Hepatocyte (in vitro differentiated cells): ENCODE results near the gene SLC9A2. TPM values are rescaled to one million over a fixed set of nuclear protein-coding genes. Genes with fewer than 3 reads are reported as not detected.

ENCODE experiments used
- DNase-seq: peaks from one replicate; pipeline ENCODE4 v3.0.0-alpha.2; 2016; ENCODE audit warnings: low spot score
- H2AFZ ChIP-seq: fragments of 200-600 bp; sonication (generic); 2 replicates; pipeline ENCODE4 v1.6.0; 2016; ENCODE audit warnings: antibody characterized with exemption, mild to moderate bottlenecking
- H3K27ac ChIP-seq: fragments of 200-600 bp; sonication (generic); 2 replicates; pipeline ENCODE4 v1.5.1; 2016; ENCODE audit warnings: mild to moderate bottlenecking
- H3K27me3 ChIP-seq: fragments of 200-600 bp; sonication (generic); 2 replicates; pipeline ENCODE4 v1.6.1; 2016
- H3K36me3 ChIP-seq: fragments of 200-600 bp; sonication (generic); replicated peaks from 2 replicates; pipeline ENCODE4 v1.5.1; 2016; ENCODE audit warnings: low read depth; ENCODE audit not compliant: insufficient read depth
- H3K4me1 ChIP-seq: fragments of 200-600 bp; sonication (generic); 2 replicates; pipeline ENCODE4 v1.5.1; 2016; ENCODE audit warnings: mild to moderate bottlenecking, moderate library complexity; ENCODE audit not compliant: insufficient read depth
- H3K4me2 ChIP-seq: fragments of 200-600 bp; sonication (generic); 2 replicates; pipeline ENCODE4 v1.6.0; 2016
- H3K4me3 ChIP-seq: fragments of 200-600 bp; sonication (generic); 2 replicates; pipeline ENCODE4 v1.5.1; 2016; ENCODE audit warnings: mild to moderate bottlenecking
- H3K79me2 ChIP-seq: fragments of 200-600 bp; sonication (generic); 2 replicates; pipeline ENCODE4 v1.6.0; 2017; ENCODE audit warnings: mild to moderate bottlenecking
- H3K9me2 ChIP-seq: fragments of 200-600 bp; sonication (generic); replicated peaks from 2 replicates; pipeline ENCODE4 v1.6.0; 2017; ENCODE audit warnings: mild to moderate bottlenecking; ENCODE audit not compliant: insufficient read depth
- H3K9me3 ChIP-seq: fragments of 200-600 bp; sonication (generic); 2 replicates; pipeline ENCODE4 v1.5.1; 2016; ENCODE audit warnings: low read depth, mild to moderate bottlenecking
- H4K20me1 ChIP-seq: fragments of 200-600 bp; sonication (generic); 2 replicates; pipeline ENCODE4 v1.6.0; 2016; ENCODE audit warnings: mild to moderate bottlenecking; ENCODE audit not compliant: insufficient read depth, poor library complexity, severe bottlenecking
- EZH2 ChIP-seq: fragments of 200-600 bp; sonication (generic); IDR thresholded peaks from 2 replicates; pipeline ENCODE4 v1.6.1; 2016; ENCODE audit warnings: antibody characterized with exemption, mild to moderate bottlenecking, borderline replicate concordance
- EZH2phosphoT487 ChIP-seq: fragments of 200-600 bp; sonication (generic); IDR thresholded peaks from one replicate; pipeline ENCODE4 v1.6.1; 2018; ENCODE audit warnings: antibody characterized with exemption, mild to moderate bottlenecking, low read depth, moderate library complexity; ENCODE audit not compliant: unreplicated experiment, severe bottlenecking
- WGBS: methylation state at CpG from one replicate; pipeline ENCODE4 v1.1.6; 2016; ENCODE audit warnings: low lambda C conversion rate; ENCODE audit errors: missing lambda C conversion rate; 5-methylcytosine and 5-hydroxymethylcytosine counted together
- polyA plus RNA-seq: library from polyadenylated mRNA; unstranded; fragments of >200 nt; fragmentation: Nextera tagmentation; extraction: Ambion mirVana; gene quantifications from 2 replicates; pipeline ENCODE4 v1.2.1, GENCODE V29; 2016
- total RNA-seq: library from RNA; depleted of rRNA; stranded (reverse); fragments of >200 nt; gene quantifications from 2 replicates; pipeline ENCODE4 v1.2.3, GENCODE V29; 2014
- TF ChIP-seq, protein P1 (sequence below): fragments of 200-600 bp; sonication (generic); IDR thresholded peaks from 2 replicates; pipeline ENCODE4 v1.5.1; 2016; ENCODE audit warnings: antibody characterized with exemption, mild to moderate bottlenecking; ENCODE audit not compliant: poor library complexity

The SLC9A2 gene
- total and polyA plus RNA-seq, 2 experiments from 2014 or later, result 1.1 to 2.1 TPM

DNA sequence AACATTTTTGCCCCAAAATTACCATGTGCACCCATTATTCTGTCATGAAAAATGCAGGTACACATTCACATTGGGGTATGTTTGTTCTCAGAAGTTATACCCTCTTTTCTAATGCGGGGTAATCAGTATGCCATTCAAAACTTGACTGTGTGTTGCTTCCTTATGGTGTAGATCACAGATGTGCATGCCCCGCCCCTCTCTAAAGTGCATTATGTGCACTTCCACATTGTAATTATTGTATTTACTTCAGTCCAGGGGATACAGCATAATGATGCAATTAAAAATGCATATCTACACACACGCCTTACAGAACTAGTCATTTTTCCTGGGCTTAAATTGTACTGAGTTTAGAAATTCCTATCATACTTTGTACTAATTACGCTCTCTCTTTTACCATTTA lies 48.8 kb downstream of the SLC9A2 start:
- H3K27me3 ChIP-seq, result no peaks in the 10 kb centered on the region
- TF ChIP-seq, protein P1, sequence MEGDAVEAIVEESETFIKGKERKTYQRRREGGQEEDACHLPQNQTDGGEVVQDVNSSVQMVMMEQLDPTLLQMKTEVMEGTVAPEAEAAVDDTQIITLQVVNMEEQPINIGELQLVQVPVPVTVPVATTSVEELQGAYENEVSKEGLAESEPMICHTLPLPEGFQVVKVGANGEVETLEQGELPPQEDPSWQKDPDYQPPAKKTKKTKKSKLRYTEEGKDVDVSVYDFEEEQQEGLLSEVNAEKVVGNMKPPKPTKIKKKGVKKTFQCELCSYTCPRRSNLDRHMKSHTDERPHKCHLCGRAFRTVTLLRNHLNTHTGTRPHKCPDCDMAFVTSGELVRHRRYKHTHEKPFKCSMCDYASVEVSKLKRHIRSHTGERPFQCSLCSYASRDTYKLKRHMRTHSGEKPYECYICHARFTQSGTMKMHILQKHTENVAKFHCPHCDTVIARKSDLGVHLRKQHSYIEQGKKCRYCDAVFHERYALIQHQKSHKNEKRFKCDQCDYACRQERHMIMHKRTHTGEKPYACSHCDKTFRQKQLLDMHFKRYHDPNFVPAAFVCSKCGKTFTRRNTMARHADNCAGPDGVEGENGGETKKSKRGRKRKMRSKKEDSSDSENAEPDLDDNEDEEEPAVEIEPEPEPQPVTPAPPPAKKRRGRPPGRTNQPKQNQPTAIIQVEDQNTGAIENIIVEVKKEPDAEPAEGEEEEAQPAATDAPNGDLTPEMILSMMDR, result no peak
- TF ChIP-seq EZH2 (no peak), EZH2phosphoT487 (no peak)
- no peaks in the 10 kb centered on the region for H3K36me3 ChIP-seq
- H3K9me2 ChIP-seq, result no peaks in the 10 kb centered on the region
- no peaks in the 10 kb centered on the region for H4K20me1 ChIP-seq
- no peak overlapping the region for H2AFZ ChIP-seq
- no peaks in the 10 kb centered on the region for H3K4me1 ChIP-seq
- no peak overlapping the region for H3K4me3 ChIP-seq
- H3K79me2 ChIP-seq, result no peaks in the 10 kb centered on the region
- no peak overlapping the region for H3K27ac ChIP-seq
- no peaks in the 10 kb centered on the region for H3K9me3 ChIP-seq
- WGBS, result 94% methylated on average over 4 of the region's 4 CpGs
- H3K4me2 ChIP-seq, result no peak overlapping the region
- no peak for DNase-seq

DNA sequence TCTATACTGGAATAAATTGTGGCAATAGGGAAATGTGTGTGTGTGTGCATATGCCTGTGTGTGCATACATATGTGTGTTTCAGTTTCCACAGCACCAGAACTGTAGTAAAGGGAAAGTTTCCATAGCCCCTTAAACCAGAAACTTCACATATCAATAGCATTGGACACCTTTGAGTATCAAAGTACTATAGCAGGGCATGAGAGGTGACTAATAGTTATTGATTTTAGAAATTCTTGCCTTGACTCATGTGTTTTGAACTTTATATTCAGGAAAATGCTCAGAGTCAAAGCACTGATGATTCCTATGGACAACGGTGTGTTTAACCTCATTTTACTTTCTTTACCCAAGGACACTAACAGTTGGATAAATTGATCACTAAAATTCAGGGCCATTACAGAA lies 50.0 kb downstream of the SLC9A2 start:
- no peaks in the 10 kb centered on the region for H3K79me2 ChIP-seq

DNA sequence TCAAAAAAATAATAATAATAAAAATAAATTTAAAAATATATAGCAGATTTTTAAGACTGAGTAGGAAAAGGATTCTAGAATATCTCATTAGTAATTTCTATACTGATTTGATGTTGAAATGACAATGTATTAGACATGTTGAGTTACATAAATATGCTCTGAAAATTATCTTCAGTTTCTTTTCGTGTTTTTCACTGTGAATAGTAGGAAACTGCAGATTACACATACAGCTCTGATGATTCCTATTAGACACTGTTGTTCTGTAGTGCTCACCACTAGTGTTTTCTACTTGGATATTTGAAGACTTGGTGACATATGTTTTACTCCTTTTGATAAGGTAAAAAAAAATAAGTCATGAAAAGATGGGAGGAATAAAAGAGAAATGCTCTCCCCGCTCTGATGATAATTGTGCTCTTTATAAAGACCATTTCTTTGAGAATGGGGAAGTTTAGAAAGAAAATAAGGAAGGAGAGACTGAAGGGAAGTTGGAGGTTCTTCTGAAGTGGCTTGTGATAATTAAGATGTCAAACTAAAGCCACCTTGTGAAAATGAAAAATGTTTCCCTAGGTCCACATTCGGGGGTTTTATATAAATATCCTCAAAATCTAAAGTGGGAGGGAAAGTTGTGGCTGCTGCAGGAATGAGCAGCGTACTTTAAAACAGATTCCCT lies 52.9 kb downstream of the SLC9A2 start:
- DNase-seq, result no peak
- H3K4me2 ChIP-seq, result no peak overlapping the region
- no peak for TF ChIP-seq EZH2phosphoT487
- no peak for TF ChIP-seq EZH2
- TF ChIP-seq, protein P1, result no peak
- no peak overlapping the region for H3K27ac ChIP-seq
- H3K4me3 ChIP-seq, result no peak overlapping the region
- no peaks in the 10 kb centered on the region for H3K27me3 ChIP-seq
- no peak overlapping the region for H2AFZ ChIP-seq
- H3K9me3 ChIP-seq, result no peaks in the 10 kb centered on the region
- H3K79me2 ChIP-seq, result no peaks in the 10 kb centered on the region
- WGBS, result 64% methylated on average over 4 of the region's 4 CpGs
- no peaks in the 10 kb centered on the region for H3K36me3 ChIP-seq
- no peaks in the 10 kb centered on the region for H4K20me1 ChIP-seq
- H3K4me1 ChIP-seq, result no peaks in the 10 kb centered on the region
- H3K9me2 ChIP-seq, result no peaks in the 10 kb centered on the region

More for the DNA sequence above, 50.0 kb downstream of the SLC9A2 start:
- Histone ChIP-seq H3K9me2 (no peaks in the 10 kb centered on the region), H3K27me3 (no peaks in the 10 kb centered on the region), H3K9me3 (no peaks in the 10 kb centered on the region), H4K20me1 (no peaks in the 10 kb centered on the region), H3K27ac (no peak overlapping the region), H3K4me1 (no peaks in the 10 kb centered on the region), H3K4me2 (no peak overlapping the region), H3K36me3 (no peaks in the 10 kb centered on the region), H3K4me3 (no peak overlapping the region), H2AFZ (no peak overlapping the region)
- no peak for TF ChIP-seq EZH2phosphoT487
- no peak for TF ChIP-seq EZH2
- TF ChIP-seq, protein P1, result no peak
- 96% methylated on average over 1 of the region's 1 CpG for WGBS
- DNase-seq, result no peak
